Hepatocyte (in vitro differentiated cells): Measurements from ENCODE around the gene SKIL. TPM values are rescaled to one million over a fixed set of nuclear protein-coding genes. Genes with fewer than 3 reads are reported as not detected.

Source experiments
- DNase-seq: peaks from one replicate; pipeline ENCODE4 v3.0.0-alpha.2; 2016; ENCODE audit warnings: low spot score
- H2AFZ ChIP-seq: fragments of 200-600 bp; sonication (generic); 2 replicates; pipeline ENCODE4 v1.6.0; 2016; ENCODE audit warnings: antibody characterized with exemption, mild to moderate bottlenecking
- H3K27ac ChIP-seq: fragments of 200-600 bp; sonication (generic); 2 replicates; pipeline ENCODE4 v1.5.1; 2016; ENCODE audit warnings: mild to moderate bottlenecking
- H3K27me3 ChIP-seq: fragments of 200-600 bp; sonication (generic); 2 replicates; pipeline ENCODE4 v1.6.1; 2016
- H3K36me3 ChIP-seq: fragments of 200-600 bp; sonication (generic); replicated peaks from 2 replicates; pipeline ENCODE4 v1.5.1; 2016; ENCODE audit warnings: low read depth; ENCODE audit not compliant: insufficient read depth
- H3K4me1 ChIP-seq: fragments of 200-600 bp; sonication (generic); 2 replicates; pipeline ENCODE4 v1.5.1; 2016; ENCODE audit warnings: mild to moderate bottlenecking, moderate library complexity; ENCODE audit not compliant: insufficient read depth
- H3K4me2 ChIP-seq: fragments of 200-600 bp; sonication (generic); 2 replicates; pipeline ENCODE4 v1.6.0; 2016
- H3K4me3 ChIP-seq: fragments of 200-600 bp; sonication (generic); 2 replicates; pipeline ENCODE4 v1.5.1; 2016; ENCODE audit warnings: mild to moderate bottlenecking
- H3K79me2 ChIP-seq: fragments of 200-600 bp; sonication (generic); 2 replicates; pipeline ENCODE4 v1.6.0; 2017; ENCODE audit warnings: mild to moderate bottlenecking
- H3K9me2 ChIP-seq: fragments of 200-600 bp; sonication (generic); replicated peaks from 2 replicates; pipeline ENCODE4 v1.6.0; 2017; ENCODE audit warnings: mild to moderate bottlenecking; ENCODE audit not compliant: insufficient read depth
- H3K9me3 ChIP-seq: fragments of 200-600 bp; sonication (generic); 2 replicates; pipeline ENCODE4 v1.5.1; 2016; ENCODE audit warnings: low read depth, mild to moderate bottlenecking
- H4K20me1 ChIP-seq: fragments of 200-600 bp; sonication (generic); 2 replicates; pipeline ENCODE4 v1.6.0; 2016; ENCODE audit warnings: mild to moderate bottlenecking; ENCODE audit not compliant: insufficient read depth, poor library complexity, severe bottlenecking
- CTCF ChIP-seq: fragments of 200-600 bp; sonication (generic); IDR thresholded peaks from 2 replicates; pipeline ENCODE4 v1.5.1; 2016; ENCODE audit warnings: antibody characterized with exemption, mild to moderate bottlenecking; ENCODE audit not compliant: poor library complexity
- EZH2 ChIP-seq: fragments of 200-600 bp; sonication (generic); IDR thresholded peaks from 2 replicates; pipeline ENCODE4 v1.6.1; 2016; ENCODE audit warnings: antibody characterized with exemption, mild to moderate bottlenecking, borderline replicate concordance
- EZH2phosphoT487 ChIP-seq: fragments of 200-600 bp; sonication (generic); IDR thresholded peaks from one replicate; pipeline ENCODE4 v1.6.1; 2018; ENCODE audit warnings: antibody characterized with exemption, mild to moderate bottlenecking, low read depth, moderate library complexity; ENCODE audit not compliant: unreplicated experiment, severe bottlenecking
- WGBS: methylation state at CpG from one replicate; pipeline ENCODE4 v1.1.6; 2016; ENCODE audit warnings: low lambda C conversion rate; ENCODE audit errors: missing lambda C conversion rate; 5-methylcytosine and 5-hydroxymethylcytosine counted together
- polyA plus RNA-seq: library from polyadenylated mRNA; unstranded; fragments of >200 nt; fragmentation: Nextera tagmentation; extraction: Ambion mirVana; gene quantifications from 2 replicates; pipeline ENCODE4 v1.2.1, GENCODE V29; 2016
- total RNA-seq: library from RNA; depleted of rRNA; stranded (reverse); fragments of >200 nt; gene quantifications from 2 replicates; pipeline ENCODE4 v1.2.3, GENCODE V29; 2014

Gene SKIL
- total and polyA plus RNA-seq, 2 experiments from 2014 or later, result 28.9 to 87.5 TPM

GRCh38 chr3:170387950-170388349 lies 30.4 kb downstream of the SKIL start:
- peaks cover 48% of the 10 kb centered on the region for H3K79me2 ChIP-seq
- no peaks in the 10 kb centered on the region for H3K9me2 ChIP-seq
- TF ChIP-seq EZH2, result no peak
- TF ChIP-seq EZH2phosphoT487, result no peak
- TF ChIP-seq CTCF, result no peak
- H4K20me1 ChIP-seq, result peaks cover 10% of the 10 kb centered on the region
- H3K27me3 ChIP-seq, result no peaks in the 10 kb centered on the region
- no peaks in the 10 kb centered on the region for H3K9me3 ChIP-seq
- no peak for DNase-seq
- H3K36me3 ChIP-seq, result no peaks in the 10 kb centered on the region
- H3K27ac ChIP-seq, result no peak overlapping the region
- H2AFZ ChIP-seq, result no peak overlapping the region
- no peak overlapping the region for H3K4me3 ChIP-seq
- H3K4me2 ChIP-seq, result no peak overlapping the region
- no peaks in the 10 kb centered on the region for H3K4me1 ChIP-seq

GRCh38 chr3:170391108-170391507 lies 33.6 kb downstream of the SKIL start:
- no peak overlapping the region for H3K27ac ChIP-seq
- H3K36me3 ChIP-seq, result no peaks in the 10 kb centered on the region
- TF ChIP-seq CTCF (no peak), EZH2 (no peak), EZH2phosphoT487 (no peak)
- H4K20me1 ChIP-seq, result peaks cover 8% of the 10 kb centered on the region
- no peaks in the 10 kb centered on the region for H3K27me3 ChIP-seq
- no peaks in the 10 kb centered on the region for H3K9me2 ChIP-seq
- WGBS, result 100% methylated on average over 4 of the region's 4 CpGs
- H3K4me2 ChIP-seq, result no peak overlapping the region
- H3K9me3 ChIP-seq, result no peaks in the 10 kb centered on the region
- H3K4me1 ChIP-seq, result no peaks in the 10 kb centered on the region
- peaks cover 40% of the 10 kb centered on the region for H3K79me2 ChIP-seq
- H2AFZ ChIP-seq, result no peak overlapping the region
- H3K4me3 ChIP-seq, result no peak overlapping the region
- DNase-seq, result no peak

- Histone ChIP-seq H3K27me3 (no peaks in the 10 kb centered on the region), H2AFZ (no peak overlapping the region), H3K4me1 (no peaks in the 10 kb centered on the region), H3K4me3 (no peak overlapping the region), H3K36me3 (no peaks in the 10 kb centered on the region), H3K27ac (no peak overlapping the region), H3K4me2 (no peak overlapping the region), H3K79me2 (peaks cover 9% of the 10 kb centered on the region), H3K9me2 (no peaks in the 10 kb centered on the region), H3K9me3 (no peaks in the 10 kb centered on the region), H4K20me1 (peaks cover 2% of the 10 kb centered on the region)
- no peak for TF ChIP-seq EZH2
- WGBS, result 70% methylated on average over 6 of the region's 6 CpGs
- peak; percentile 13 for DNase-seq
Measured at GRCh38 chr3:170397685-170398084, 40.2 kb downstream of the SKIL start.

- no peaks in the 10 kb centered on the region for H3K9me2 ChIP-seq
- H3K4me1 ChIP-seq, result no peaks in the 10 kb centered on the region
- H3K27me3 ChIP-seq, result no peaks in the 10 kb centered on the region
- no peak for DNase-seq
- no peak overlapping the region for H2AFZ ChIP-seq
- no peaks in the 10 kb centered on the region for H3K9me3 ChIP-seq
- no peak overlapping the region for H3K4me2 ChIP-seq
- H3K36me3 ChIP-seq, result no peaks in the 10 kb centered on the region
- H3K79me2 ChIP-seq, result no peaks in the 10 kb centered on the region
- no peak overlapping the region for H3K4me3 ChIP-seq
- TF ChIP-seq EZH2phosphoT487 (no peak), EZH2 (no peak), CTCF (no peak)
- H3K27ac ChIP-seq, result no peak overlapping the region
- H4K20me1 ChIP-seq, result no peaks in the 10 kb centered on the region
Measured at GRCh38 chr3:170405101-170405500, 47.6 kb downstream of the SKIL start.
